Fibroblast of villous mesenchyme (primary cell): Measurements from ENCODE around the gene MIX23. TPM values are rescaled to one million over a fixed set of nuclear protein-coding genes. Genes with fewer than 3 reads are reported as not detected.

ENCODE experiments used
- DNase-seq: peaks from one replicate; pipeline ENCODE4 v3.0.0-alpha.2; 2010; ENCODE audit warnings: low read depth
- H3K4me3 ChIP-seq: 2 replicates; pipeline ENCODE4 v1.5.1; 2011; ENCODE audit warnings: low read depth, mild to moderate bottlenecking, low read length
- CTCF ChIP-seq: IDR thresholded peaks from 2 replicates; pipeline ENCODE4 v1.5.1; 2012; ENCODE audit warnings: low read depth, mild to moderate bottlenecking, low read length; ENCODE audit not compliant: insufficient read depth
- total RNA-seq: library from RNA; depleted of rRNA; stranded (reverse); fragments of >200 nt; gene quantifications from 2 replicates; pipeline ENCODE4 v1.2.3, GENCODE V29; 2012

Gene MIX23
- total RNA-seq, 1 donor, result 36.3 TPM

DNA sequence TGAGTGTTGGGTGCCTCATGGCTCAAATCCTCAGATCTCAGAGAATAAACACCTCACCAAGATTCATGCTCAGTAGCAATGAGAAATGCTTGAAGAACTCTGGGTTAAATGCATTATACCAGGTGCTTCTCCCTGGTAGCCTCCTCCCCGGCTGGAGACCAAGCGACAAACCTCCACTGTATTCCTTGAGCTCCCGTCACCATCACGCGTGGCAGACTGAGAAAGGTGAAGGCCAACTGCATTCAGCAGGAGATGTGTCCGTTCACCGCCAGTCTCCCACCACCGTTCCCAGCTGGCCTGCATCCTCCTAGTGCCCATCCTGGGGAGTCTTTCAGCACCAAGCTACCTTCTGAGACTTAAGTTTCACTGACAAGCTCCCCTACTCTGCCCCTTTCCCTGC lies 50.5 kb downstream of the MIX23 start:
- TF ChIP-seq CTCF, result no peak
- H3K4me3 ChIP-seq, result no peak overlapping the region
- no peak for DNase-seq

DNA sequence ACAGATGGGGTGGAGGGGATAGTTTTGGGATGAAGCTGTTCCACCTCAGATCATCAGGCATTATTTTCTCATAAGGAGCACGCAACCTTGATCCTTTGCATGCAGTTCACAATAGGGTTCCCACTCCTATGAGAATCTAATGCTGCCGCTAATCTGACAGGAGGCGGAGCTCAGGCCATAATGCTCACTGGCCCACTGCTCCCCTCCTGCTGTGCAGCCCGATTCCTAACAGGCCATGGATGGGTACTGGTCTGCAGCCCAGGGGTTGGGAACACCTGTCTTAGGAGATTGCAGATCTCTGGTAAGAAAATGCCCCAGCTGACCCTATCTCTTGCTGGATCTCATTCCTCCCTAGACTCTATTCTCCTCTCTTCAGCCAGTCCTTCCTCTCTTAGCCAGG lies 51.1 kb downstream of the MIX23 start:
- no peak overlapping the region for H3K4me3 ChIP-seq
- DNase-seq, result no peak
- no peak for TF ChIP-seq CTCF

- no peak overlapping the region for H3K4me3 ChIP-seq
- TF ChIP-seq CTCF, result no peak
- DNase-seq, result no peak
These were observed 57.3 kb downstream of the MIX23 start for GRCh38 chr3:122325769-122326168.

GRCh38 chr3:122324871-122325323 lies 58.1 kb downstream of the MIX23 start, which contains the start of gene CSTA:
CSTA (plus strand) TSS chr3:122325248; CDS start chr3:122325293, 45 bp downstream.
- no peak within 1 kb of the TSS for H3K4me3 ChIP-seq
- no peak for DNase-seq

GRCh38 chr3:122322095-122323075 lies 60.6 kb downstream of the MIX23 start:
- TF ChIP-seq CTCF, result no peak

More at GRCh38 chr3:122324871-122325323, 58.1 kb downstream of the MIX23 start, which contains the start of gene CSTA:
- no peak for TF ChIP-seq CTCF

GRCh38 chr3:122318620-122319019 lies 64.4 kb downstream of the MIX23 start:
- no peak for TF ChIP-seq CTCF
- no peak for DNase-seq
- no peak overlapping the region for H3K4me3 ChIP-seq

More at GRCh38 chr3:122322095-122323075, 60.6 kb downstream of the MIX23 start:
- H3K4me3 ChIP-seq, result no peak overlapping the region
- DNase-seq, result no peak
